ENCODE results near the gene SEL1L.

- TF ChIP-seq POLR2A (IDR thresholded peaks at IDR 0.05) (no peak), CTCF (IDR thresholded peaks at IDR 0.05 in 4 of 5, conservative IDR thresholded peaks at IDR 0.05 in 1 of 5) (no peak)
These were observed 17.8 kb upstream of the SEL1L start for GRCh38 chr14:81551471-81551870.

All from gastrocnemius medialis (tissue), 4 donors.